H1 (cell line): ENCODE results near the gene F2. TPM values are rescaled to one million over a fixed set of nuclear protein-coding genes. Genes with fewer than 3 reads are reported as not detected.

Experiments
- CTCF ChIA-PET: fragments of 300-600 bp; sonication (Branson Sonifier 250); formaldehyde crosslinking; loops from one replicate; lab custom pipeline; 2021; ENCODE audit not compliant: partially characterized antibody; lab: Charles Lee
- POLR2A ChIA-PET: fragments of 300-600 bp; sonication (Branson Sonifier 250); formaldehyde crosslinking; loops from one replicate; lab custom pipeline; 2021; ENCODE audit warnings: inconsistent platforms; ENCODE audit not compliant: partially characterized antibody; lab: Charles Lee
- DNase-seq, 2 experiments: peaks; one replicate each; pipeline versions ENCODE4 v3.0.0 to v3.0.0-alpha.2; 2010 to 2022; ENCODE audit warnings: low spot score in 2 of 2, low read depth in 1 of 2, mixed read lengths in 1 of 2
- FAIRE-seq: peaks from 2 replicates; lab custom pipeline; 2011; peaks lifted over from hg19 to GRCh38; lab: Jason Lieb, UNC
- H2AFZ ChIP-seq: 2 replicates; pipeline ENCODE4 v1.8.1; 2012; ENCODE audit warnings: low read length, inconsistent platforms
- H2AK5ac ChIP-seq: 2 replicates; pipeline ENCODE4 v1.6.1; 2013; ENCODE audit warnings: low read depth, low read length
- H2BK120ac ChIP-seq: replicated peaks from 2 replicates; pipeline ENCODE3; 2013; ENCODE audit warnings: low read depth, low read length, inconsistent platforms
- H2BK12ac ChIP-seq: 2 replicates; pipeline ENCODE4 v1.6.1; 2013; ENCODE audit warnings: low read depth, low read length
- H2BK15ac ChIP-seq: 2 replicates; pipeline ENCODE4 v1.6.1; 2013; ENCODE audit warnings: low read length
- H2BK20ac ChIP-seq: 2 replicates; pipeline ENCODE4 v1.6.1; 2013; ENCODE audit warnings: low read length
- H2BK5ac ChIP-seq: 2 replicates; pipeline ENCODE4 v1.6.1; 2013; ENCODE audit warnings: low read depth, low read length
- H3K14ac ChIP-seq: 2 replicates; pipeline ENCODE4 v1.6.1; 2013; ENCODE audit warnings: inconsistent platforms; ENCODE audit not compliant: insufficient read length
- H3K18ac ChIP-seq: 2 replicates; pipeline ENCODE4 v1.6.1; 2013; ENCODE audit warnings: low read length; ENCODE audit errors: extremely low read depth
- H3K23ac ChIP-seq: 2 replicates; pipeline ENCODE4 v1.6.1; 2013; ENCODE audit warnings: inconsistent platforms; ENCODE audit not compliant: insufficient read length
- H3K23me2 ChIP-seq: 2 replicates; pipeline ENCODE4 v1.6.1; 2013; ENCODE audit warnings: low read depth, low read length
- H3K27ac ChIP-seq: 2 replicates; pipeline ENCODE4 v1.6.1; 2011; ENCODE audit warnings: low read depth, low read length, inconsistent platforms
- H3K27me3 ChIP-seq, 4 experiments: replicated peaks in 1 of 4; 1 replicate in 1 of 4; 2 replicates in 3 of 4; pipeline versions ENCODE4 v1.6.1 to v1.8.1; 2011 to 2013; ENCODE audit warnings: low read length in 3 of 4, mild to moderate bottlenecking in 3 of 4, inconsistent platforms in 2 of 4, mixed read lengths in 2 of 4, moderate library complexity in 1 of 4; ENCODE audit not compliant: control insufficient read depth in 3 of 4, insufficient read depth in 3 of 4; ENCODE audit errors: extremely low read depth in 1 of 4
- H3K36me3 ChIP-seq, 4 experiments: 2 replicates each; pipeline versions ENCODE4 v1.6.1 to v1.8.1; 2011 to 2013; ENCODE audit warnings: mild to moderate bottlenecking in 4 of 4, low read length in 3 of 4, moderate library complexity in 2 of 4, control low read depth in 1 of 4, inconsistent platforms in 1 of 4; ENCODE audit not compliant: insufficient read depth in 4 of 4, control insufficient read depth in 2 of 4
- H3K4ac ChIP-seq: replicated peaks from 2 replicates; pipeline ENCODE3; 2013; ENCODE audit warnings: low read length, low read depth, mixed read lengths, inconsistent platforms; ENCODE audit not compliant: insufficient read length
- H3K4me1 ChIP-seq, 4 experiments: replicated peaks in 1 of 4; 1 replicate in 1 of 4; 2 replicates in 3 of 4; pipeline versions ENCODE4 v1.6.1 to v1.8.1; 2011 to 2013; ENCODE audit warnings: low read length in 3 of 4, inconsistent platforms in 2 of 4, mixed read lengths in 1 of 4; ENCODE audit not compliant: insufficient read depth in 4 of 4, control insufficient read depth in 3 of 4
- H3K4me2 ChIP-seq, 2 experiments: 2 replicates each; pipeline versions ENCODE4 v1.6.1 to v1.8.1; 2011 to 2013; ENCODE audit warnings: low read depth in 2 of 2, low read length in 2 of 2, control low read depth in 1 of 2, inconsistent platforms in 1 of 2, mild to moderate bottlenecking in 1 of 2; ENCODE audit not compliant: insufficient read depth in 1 of 2
- H3K4me3 ChIP-seq, 4 experiments: fragments of 200-600, 300-600 bp in 1 of 4; sonication (generic), shearing (Covaris generic), sonication (Bioruptor Twin) in 1 of 4; 2 replicates each; pipeline versions ENCODE4 v1.5.1 to v1.8.1; 2011 to 2016; ENCODE audit warnings: low read length in 4 of 4, low read depth in 3 of 4, control low read depth in 2 of 4, inconsistent platforms in 2 of 4, mild to moderate bottlenecking in 2 of 4, mixed read lengths in 1 of 4, moderate library complexity in 1 of 4; ENCODE audit not compliant: insufficient read depth in 2 of 4; ENCODE audit errors: extremely low read depth in 1 of 4
- H3K56ac ChIP-seq: replicated peaks from 2 replicates; pipeline ENCODE3; 2013; ENCODE audit warnings: low read depth, mild to moderate bottlenecking, mixed read lengths, low read length, inconsistent platforms; ENCODE audit not compliant: insufficient read length
- H3K79me1 ChIP-seq: 2 replicates; pipeline ENCODE4 v1.6.1; 2013; ENCODE audit warnings: low read depth, low read length, control low read depth
- H3K79me2 ChIP-seq, 2 experiments: 2 replicates each; pipeline versions ENCODE4 v1.6.1 to v1.8.1; 2012 to 2013; ENCODE audit warnings: low read length in 2 of 2, mild to moderate bottlenecking in 2 of 2, inconsistent platforms in 1 of 2; ENCODE audit not compliant: insufficient read depth in 2 of 2, control insufficient read depth in 1 of 2
- H3K9ac ChIP-seq, 4 experiments: replicated peaks in 1 of 4; 1 replicate in 1 of 4; 2 replicates in 3 of 4; pipeline versions ENCODE4 v1.6.1 to v1.8.1; 2011 to 2013; ENCODE audit warnings: low read depth in 3 of 4, low read length in 3 of 4, control low read depth in 2 of 4, mild to moderate bottlenecking in 2 of 4, moderate library complexity in 2 of 4, inconsistent platforms in 1 of 4; ENCODE audit errors: extremely low read depth in 1 of 4
- H3K9me3 ChIP-seq, 2 experiments: 2 replicates each; pipeline versions ENCODE4 v1.6.1 to v1.8.1; 2012 to 2013; ENCODE audit warnings: mild to moderate bottlenecking in 2 of 2, moderate library complexity in 2 of 2, control low read depth in 1 of 2, inconsistent platforms in 1 of 2, low read depth in 1 of 2, low read length in 1 of 2, mixed read lengths in 1 of 2; ENCODE audit not compliant: insufficient read depth in 2 of 2
- H4K20me1 ChIP-seq, 2 experiments: replicated peaks in 1 of 2; 2 replicates each; pipeline versions ENCODE3 to v1.8.1; 2011 to 2013; ENCODE audit warnings: inconsistent platforms in 2 of 2, low read length in 2 of 2, mild to moderate bottlenecking in 1 of 2; ENCODE audit not compliant: insufficient read depth in 2 of 2, control insufficient read depth in 1 of 2
- H4K5ac ChIP-seq: 2 replicates; pipeline ENCODE4 v1.6.1; 2013; ENCODE audit warnings: low read length, low read depth, mixed read lengths, inconsistent platforms; ENCODE audit not compliant: insufficient read length
- H4K8ac ChIP-seq: 2 replicates; pipeline ENCODE4 v1.8.0; 2013; ENCODE audit warnings: mild to moderate bottlenecking, moderate library complexity, low read length, inconsistent platforms; ENCODE audit not compliant: insufficient read depth; ENCODE audit errors: extremely low read depth
- H4K91ac ChIP-seq: replicated peaks from 2 replicates; pipeline ENCODE3; 2013; ENCODE audit warnings: low read length, mixed read lengths, inconsistent platforms; ENCODE audit not compliant: insufficient read length
- CEBPB ChIP-seq: IDR thresholded peaks from 2 replicates; pipeline ENCODE4 v1.6.1; 2012; ENCODE audit warnings: low read depth, low read length
- CREB1 ChIP-seq: IDR thresholded peaks from 2 replicates; pipeline ENCODE4 v1.6.1; 2012; ENCODE audit warnings: inconsistent platforms
- HDAC6 ChIP-seq: IDR thresholded peaks from one replicate; pipeline ENCODE4 v1.7.1; 2012; ENCODE audit warnings: low read depth, mild to moderate bottlenecking, inconsistent platforms, low read length, moderate library complexity
- JUN ChIP-seq: IDR thresholded peaks from 2 replicates; pipeline ENCODE4 v1.6.1; 2011; ENCODE audit warnings: low read depth, mild to moderate bottlenecking, improper control_type of control experiment, low read length
- KDM4A ChIP-seq: IDR thresholded peaks from one replicate; pipeline ENCODE4 v1.7.1; 2012; ENCODE audit warnings: low read depth, mild to moderate bottlenecking, moderate library complexity, low read length, inconsistent platforms; ENCODE audit not compliant: severe bottlenecking
- PHF8 ChIP-seq: fragments of 200-600 bp; sonication (generic); conservative IDR thresholded peaks from 2 replicates; pipeline ENCODE4 v1.7.1; 2012; ENCODE audit warnings: low read depth, mild to moderate bottlenecking, inconsistent platforms, low read length, moderate library complexity
- RFX5 ChIP-seq: IDR thresholded peaks from 2 replicates; pipeline ENCODE4 v1.6.1; 2011; ENCODE audit warnings: low read depth, low read length, improper control_type of control experiment, borderline replicate concordance
- SIRT6 ChIP-seq: IDR thresholded peaks from one replicate; pipeline ENCODE4 v1.7.1; 2012; ENCODE audit warnings: low read length, inconsistent platforms
- SIX5 ChIP-seq: IDR thresholded peaks from 2 replicates; pipeline ENCODE4 v1.6.1; 2011; ENCODE audit warnings: mild to moderate bottlenecking, low read depth, low read length
- SP1 ChIP-seq: IDR thresholded peaks from 2 replicates; pipeline ENCODE4 v1.6.1; 2011; ENCODE audit warnings: low read depth, low read length
- SUZ12 ChIP-seq: fragments of 200-600 bp; sonication (generic); IDR thresholded peaks from 2 replicates; pipeline ENCODE4 v1.6.1; 2012; ENCODE audit warnings: mild to moderate bottlenecking, inconsistent platforms, low read length, moderate library complexity, mixed read lengths
- TAF1 ChIP-seq: IDR thresholded peaks from 2 replicates; pipeline ENCODE4 v1.6.1; 2011; ENCODE audit warnings: mild to moderate bottlenecking, low read depth, low read length
- TCF12 ChIP-seq: IDR thresholded peaks from 2 replicates; pipeline ENCODE4 v1.6.1; 2011; ENCODE audit warnings: low read depth, mild to moderate bottlenecking, low read length
- TEAD4 ChIP-seq: IDR thresholded peaks from 2 replicates; pipeline ENCODE4 v1.6.1; 2012; ENCODE audit warnings: low read depth, low read length, inconsistent platforms, mixed read lengths
- USF2 ChIP-seq: IDR thresholded peaks from 2 replicates; pipeline ENCODE4 v1.6.1; 2011; ENCODE audit warnings: low read length, improper control_type of control experiment
- ZNF274 ChIP-seq: IDR thresholded peaks from 2 replicates; pipeline ENCODE4 v1.7.0; 2012; ENCODE audit warnings: low read length, borderline replicate concordance; ENCODE audit errors: extremely low read depth
- WGBS, 2 experiments: shearing (Covaris generic) in 1 of 2; methylation state at CpG; one replicate each; pipeline versions ENCODE4 v1.1.6 to v1.1.7; 2013 to 2015; ENCODE audit warnings: low lambda C conversion rate in 2 of 2, mixed read lengths in 2 of 2, inconsistent platforms in 1 of 2, low coverage in 1 of 2, missing lambda C conversion rate in 1 of 2; ENCODE audit not compliant: insufficient replicate concordance in 2 of 2, insufficient coverage in 1 of 2, insufficient read length in 1 of 2; ENCODE audit errors: extremely low coverage in 1 of 2, missing lambda C conversion rate in 1 of 2; 5-methylcytosine and 5-hydroxymethylcytosine counted together
- polyA plus RNA-seq, 7 experiments: library from polyadenylated mRNA; depleted of rRNA in 3 of 7; stranded (reverse) in 5 of 7; unstranded in 2 of 7; fragments of >200 nt in 5 of 7; fragments of 200-250 nt in 2 of 7; gene quantifications; 1 replicate in 5 of 7; 2 replicates in 1 of 7; 4 replicates in 1 of 7; pipeline versions ENCODE4 v1.2.1 to v1.2.3, GENCODE V29; 2011 to 2013; ENCODE audit warnings: missing spikeins in 2 of 7, mixed read lengths in 2 of 7
- total RNA-seq: library from RNA; stranded (reverse); fragmentation: NEBNext Ultra II Directional; extraction: Animal tissue kit (Norgen Biotek cat#: 25700); gene quantifications from 2 replicates; pipeline ENCODE4 v1.2.1, GENCODE V29; 2021

Gene F2
- total and polyA plus RNA-seq, 2 of the 8 experiments (the other 6 are each of a cell fraction or from before 2014, with no cell fraction given), result 0.11 TPM; not detected in 1

GRCh38 chr11:46761807-46762206 is 42.8 kb downstream of the F2 start:
- Histone ChIP-seq H4K20me1 (peaks cover 0 to 2% of the 10 kb centered on the region in 2 experiments), H2BK12ac (no peak overlapping the region), H3K27me3 (no peaks in the 10 kb centered on the region; a peak in 1 of 7 replicates), H3K36me3 (peaks cover 22 to 80% (median 61%) of the 10 kb centered on the region in 4 experiments), H3K23ac (no peak overlapping the region), H3K18ac (no peak overlapping the region), H2BK120ac (no peak overlapping the region), H3K14ac (no peak overlapping the region), H3K9me3 (no peaks in the 10 kb centered on the region), H3K9ac (no peak overlapping the region), H4K5ac (no peak overlapping the region), H3K4me3 (no peak overlapping the region), H3K4me2 (no peak overlapping the region), H2AK5ac (no peak overlapping the region), H4K8ac (no peak overlapping the region), H3K4me1 (no peaks in the 10 kb centered on the region), H3K4ac (no peak overlapping the region), H3K79me2 (no peaks in the 10 kb centered on the region), H3K56ac (no peak overlapping the region), H3K79me1 (no peaks in the 10 kb centered on the region), H2BK15ac (no peak overlapping the region), H3K23me2 (no peaks in the 10 kb centered on the region), H4K91ac (no peak overlapping the region), H2BK5ac (no peak overlapping the region), H3K27ac (no peak overlapping the region), H2BK20ac (no peak overlapping the region), H2AFZ (no peak overlapping the region)
- no peak for DNase-seq
- CTCF ChIA-PET, result no interaction called here
- POLR2A ChIA-PET, result interaction anchor here (0.6 kb wide), 1 partner anchor 24 kb away, joined by 3 read pairs; no protein-coding TSS in a partner anchor
- FAIRE-seq, result no peak
- 98% methylated on average over 4 of the region's 4 CpGs; no CpG with 5 or more reads in 1 of the 2 experiments for WGBS, 2 experiments
- TF ChIP-seq TAF1, result no peak
- TF ChIP-seq CEBPB, result no peak
- TF ChIP-seq HDAC6, result no peak
- no peak for TF ChIP-seq RFX5
- TF ChIP-seq SIRT6, result no peak
- TF ChIP-seq KDM4A, result no peak
- no peak for TF ChIP-seq ZNF274
- no peak for TF ChIP-seq USF2
- TF ChIP-seq TCF12, result no peak
- TF ChIP-seq SP1, result no peak
- no peak for TF ChIP-seq SIX5
- no peak for TF ChIP-seq TEAD4
- no peak for TF ChIP-seq SUZ12
- no peak for TF ChIP-seq CREB1
- TF ChIP-seq JUN, result no peak
- no peak for TF ChIP-seq PHF8
